Measurements from ENCODE around the gene ARFGAP1.
"Not testable (repeated sequence)": the region's sequence is repeated elsewhere in the genome, so short reads cannot be mapped to it uniquely, and the experiment has no call there.

Gene ARFGAP1

DNA sequence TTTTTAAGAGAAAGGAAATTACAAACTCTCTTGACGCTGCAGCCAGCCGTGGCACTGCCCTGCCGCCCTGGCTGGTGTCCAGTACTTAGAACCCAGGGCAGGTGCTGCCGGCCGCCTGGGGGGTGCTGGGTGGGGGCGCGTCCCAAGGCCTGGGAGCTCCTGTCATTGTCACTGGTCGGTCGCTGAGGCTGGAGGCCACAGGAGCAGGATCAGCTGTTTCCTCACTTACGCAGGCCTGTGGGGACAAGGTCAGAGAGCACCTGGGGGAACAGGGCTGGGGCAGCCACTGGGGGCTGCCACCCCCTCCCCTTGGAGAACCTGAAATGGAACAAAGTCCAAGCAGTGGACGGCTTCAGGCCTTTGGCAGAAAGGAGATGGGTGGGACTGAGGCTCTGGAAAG, 31.3 kb upstream of the ARFGAP1 start:
- no peak for DNase-seq

DNA sequence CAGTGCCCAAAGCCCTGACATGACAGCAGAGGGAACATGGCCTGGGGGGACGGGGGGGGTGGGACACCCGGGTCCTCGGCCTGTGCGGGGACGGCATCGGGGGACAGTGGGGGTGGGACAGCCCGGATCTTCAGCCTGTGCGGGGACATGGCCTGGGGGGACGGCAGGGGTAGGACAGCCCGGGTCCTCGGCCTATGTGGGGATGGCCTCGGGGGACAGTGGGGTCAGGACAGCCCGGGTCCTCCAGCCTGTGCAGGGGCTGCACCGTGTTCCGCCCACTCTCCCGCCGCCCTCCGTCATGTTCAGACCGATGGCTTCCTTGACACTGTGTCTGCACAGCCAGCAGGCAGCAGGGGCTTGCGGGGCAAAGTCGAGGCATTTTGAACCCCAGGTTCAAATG, 29.9 kb upstream of the ARFGAP1 start:
- no peak for DNase-seq

DNA sequence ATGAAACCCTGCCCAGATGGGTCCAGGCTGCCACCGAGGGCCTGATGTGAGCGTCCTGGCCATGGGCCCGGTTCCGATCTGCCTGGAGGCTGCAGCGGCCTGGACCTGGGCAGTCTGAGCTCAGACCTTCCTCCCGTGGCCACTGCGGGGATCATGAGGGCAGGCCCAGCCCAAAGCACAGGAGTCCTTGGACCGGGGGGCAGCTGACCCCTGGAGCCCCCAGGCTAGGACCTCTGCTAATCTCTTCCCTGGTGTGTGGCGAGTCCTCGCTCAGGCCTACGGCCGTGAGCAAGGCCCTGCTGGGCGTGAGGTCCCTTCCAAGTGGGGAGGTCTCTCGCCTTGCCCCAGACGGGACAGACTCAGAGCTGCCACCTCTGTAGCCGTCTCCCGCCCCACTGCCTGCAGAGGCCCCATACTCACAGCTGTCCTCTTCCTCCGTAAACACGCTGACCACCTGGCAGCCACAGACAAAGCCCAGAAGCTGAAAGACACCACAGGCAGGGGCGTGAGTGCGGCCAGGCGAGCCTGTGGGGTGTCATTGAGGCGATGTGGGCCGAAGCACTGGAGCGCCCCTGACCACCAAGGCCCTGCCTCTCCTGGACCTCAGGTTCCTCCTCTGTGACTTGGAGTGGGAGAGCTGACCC, 28.9 kb upstream of the ARFGAP1 start:
- no peak for DNase-seq

DNA sequence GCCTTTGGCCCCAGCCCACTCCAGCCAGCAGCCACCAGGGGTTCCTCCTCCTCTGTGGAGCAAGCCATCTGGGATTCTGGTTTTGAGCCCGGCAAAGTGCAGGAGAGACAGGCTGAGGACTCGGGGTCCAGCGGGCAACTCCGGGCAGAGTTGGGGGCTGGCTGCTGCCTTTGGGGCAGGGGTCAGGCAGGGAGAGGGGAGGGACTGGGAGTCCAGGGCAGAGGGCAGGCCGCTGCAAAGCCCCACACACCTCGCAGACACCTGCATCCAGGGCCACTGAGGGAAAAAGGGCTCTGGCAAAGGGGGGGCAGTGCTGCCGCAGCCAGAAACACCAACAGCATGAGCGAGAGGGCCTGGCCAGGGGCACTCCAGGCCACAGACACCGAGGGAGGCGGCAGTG, 28.1 kb upstream of the ARFGAP1 start:
- DNase-seq, result no peak

DNA sequence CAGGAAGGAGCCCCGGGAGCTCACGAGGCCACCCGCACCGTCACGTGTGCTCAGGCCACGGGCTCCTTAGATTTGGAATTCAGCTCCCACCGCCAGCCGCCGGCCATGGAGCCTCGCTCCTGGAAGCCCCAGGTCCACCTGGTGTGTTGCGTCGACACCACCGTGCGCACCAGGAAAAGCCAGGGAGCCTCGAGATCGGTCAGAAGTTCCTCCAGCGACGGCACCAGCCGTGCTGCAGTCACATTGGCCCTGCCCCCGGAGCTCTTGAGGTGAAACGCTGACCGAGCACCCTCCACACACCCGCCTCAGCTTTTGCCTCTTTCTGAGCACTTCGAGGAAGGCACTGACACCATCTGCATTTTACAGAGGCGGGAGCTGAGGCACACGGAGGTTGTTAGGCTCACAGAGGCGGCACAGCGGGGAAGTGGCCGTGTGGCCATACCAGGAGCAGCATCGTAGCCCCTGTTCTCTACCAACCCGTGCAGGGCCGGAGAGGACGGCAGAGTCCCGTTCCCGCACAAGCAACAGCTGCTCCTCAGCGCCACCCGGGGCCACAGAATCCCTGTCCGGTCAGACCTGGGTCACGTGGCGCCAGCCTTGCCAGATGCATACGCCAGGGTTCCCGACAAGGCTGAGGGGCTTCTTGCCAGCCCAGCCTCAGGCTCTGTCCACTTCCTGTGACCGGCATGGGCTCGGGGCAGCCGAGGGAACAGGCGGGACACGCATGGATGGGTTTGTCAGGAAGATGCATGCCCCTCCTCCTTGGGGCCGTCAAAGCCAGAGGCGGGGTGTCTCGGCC, 25.9 kb upstream of the ARFGAP1 start:
- DNase-seq, result no peak

DNA sequence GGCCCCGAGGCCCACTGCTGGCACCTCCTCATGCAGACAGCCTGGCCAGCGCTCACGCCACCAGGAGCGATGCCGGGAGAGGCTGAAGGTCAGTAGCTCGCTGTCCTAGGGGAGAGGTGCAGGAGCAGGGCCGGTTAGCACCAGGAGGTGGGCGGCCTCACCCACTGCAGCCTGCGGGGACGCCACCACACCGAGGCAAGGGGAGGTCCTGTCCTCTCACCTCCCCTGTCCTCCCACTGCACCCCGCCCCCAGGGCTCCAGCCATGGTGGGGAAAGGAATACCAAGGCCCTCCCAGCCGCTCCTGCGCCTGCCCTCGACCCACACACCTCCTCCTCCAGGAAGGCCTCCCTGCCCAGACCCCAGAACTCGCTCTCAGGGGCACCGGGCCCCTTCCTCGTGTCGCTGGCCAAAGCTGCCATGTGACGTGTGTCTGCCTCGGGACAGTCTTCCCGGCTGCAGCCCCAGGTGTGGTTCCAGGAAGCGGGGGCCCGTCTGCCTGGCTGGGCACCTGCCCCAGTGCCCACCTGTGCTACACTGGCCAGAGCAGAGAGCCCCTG, 24.9 kb upstream of the ARFGAP1 start:
- DNase-seq, result no peak

DNA sequence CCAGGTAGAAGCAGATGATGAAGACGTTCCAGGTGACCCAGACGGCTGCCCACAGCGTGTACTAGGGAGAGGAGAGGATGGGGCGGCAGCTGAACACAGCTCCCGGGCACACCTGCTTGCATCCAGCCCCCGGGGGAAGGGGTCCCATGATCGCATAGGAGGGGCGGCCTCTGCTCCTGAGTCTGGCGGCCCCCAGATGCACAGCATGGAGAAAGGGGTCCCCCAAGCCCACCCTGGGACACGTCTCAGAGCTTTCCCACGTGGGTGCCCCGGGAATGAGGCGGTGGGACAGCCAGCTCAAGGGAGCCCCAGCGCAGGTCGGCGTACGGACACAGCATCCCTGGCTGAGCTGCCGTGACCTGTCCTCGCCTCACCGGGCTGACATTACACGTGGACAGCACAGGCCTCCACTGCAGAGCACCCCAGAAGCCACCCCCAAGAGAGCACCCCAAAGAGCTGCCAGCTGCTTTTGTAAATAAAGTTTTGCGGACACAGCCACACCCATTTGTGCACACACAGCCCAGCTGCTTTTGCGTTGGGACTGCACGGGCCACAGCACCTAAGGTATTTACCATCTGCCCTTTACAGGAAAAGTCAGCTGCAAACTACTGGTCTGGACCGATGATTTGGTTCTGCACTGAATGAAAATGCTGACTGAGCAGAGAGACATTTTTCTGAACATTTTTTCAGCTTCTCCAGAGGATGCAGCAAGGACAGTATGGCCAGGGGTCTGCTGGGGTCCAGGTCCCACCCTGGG, 23.6 kb upstream of the ARFGAP1 start:
- DNase-seq, result no peak

DNA sequence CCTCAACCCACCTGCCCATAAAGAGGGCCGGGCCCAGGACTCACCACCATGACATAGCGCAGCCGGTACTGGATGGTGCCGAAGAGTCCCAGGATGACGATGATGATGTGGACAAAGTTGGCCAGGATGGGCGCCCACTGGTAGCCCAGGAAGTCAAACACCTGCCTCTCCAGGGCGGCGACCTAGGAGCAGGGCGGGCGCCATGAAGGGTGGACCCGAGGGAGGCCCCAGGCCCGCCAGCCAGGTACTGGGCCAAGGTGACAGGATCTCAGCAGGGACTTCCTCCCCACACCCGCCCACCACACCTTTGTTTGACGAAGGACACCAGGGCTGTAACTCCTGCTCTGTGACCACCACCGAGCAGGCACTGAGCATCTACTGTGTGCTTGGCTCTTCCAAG, 22.7 kb upstream of the ARFGAP1 start:
- DNase-seq, result no peak

DNA sequence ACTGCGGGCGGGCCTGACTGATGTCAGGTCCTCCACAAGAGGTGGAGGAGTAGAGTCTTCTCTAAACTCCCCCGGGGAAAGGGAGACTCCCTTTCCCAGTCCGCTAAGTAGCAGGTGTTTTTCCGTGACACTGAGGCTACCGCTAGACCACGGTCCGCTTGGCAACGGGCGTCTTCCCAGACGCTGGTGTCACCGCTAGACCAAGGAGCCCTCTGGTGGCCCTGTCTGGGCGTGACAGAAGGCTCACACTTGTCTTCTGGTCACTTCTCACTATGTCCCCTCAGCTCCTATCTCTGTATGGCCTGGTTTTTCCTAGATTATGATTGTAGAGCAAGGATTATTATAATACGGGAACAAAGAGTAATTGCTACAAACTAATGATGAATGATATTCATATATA, 21.3 kb upstream of the ARFGAP1 start:
- not testable (repeated sequence) for DNase-seq

DNA sequence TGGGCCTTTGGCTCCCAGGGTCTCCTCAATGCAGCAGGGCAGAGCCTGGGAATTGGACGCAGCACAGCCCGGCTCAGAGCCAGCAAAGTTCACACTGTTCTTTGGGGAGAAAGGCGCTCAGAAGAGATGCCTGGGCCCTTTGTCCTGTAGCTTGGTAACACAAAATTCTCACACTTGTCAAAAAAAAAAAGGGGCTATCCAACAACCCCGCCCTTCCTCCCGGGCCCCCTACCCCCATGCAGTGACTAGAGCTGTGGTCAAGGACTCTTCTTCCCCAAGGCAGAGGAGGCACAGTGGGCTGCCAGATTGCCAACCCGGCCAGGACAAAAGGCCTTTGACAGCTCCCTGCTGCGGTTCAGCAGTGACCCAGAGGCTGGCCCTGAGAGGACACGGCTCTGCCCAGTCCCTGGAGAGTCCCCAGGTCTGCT, 20.3 kb upstream of the ARFGAP1 start:
- no peak for DNase-seq

DNA sequence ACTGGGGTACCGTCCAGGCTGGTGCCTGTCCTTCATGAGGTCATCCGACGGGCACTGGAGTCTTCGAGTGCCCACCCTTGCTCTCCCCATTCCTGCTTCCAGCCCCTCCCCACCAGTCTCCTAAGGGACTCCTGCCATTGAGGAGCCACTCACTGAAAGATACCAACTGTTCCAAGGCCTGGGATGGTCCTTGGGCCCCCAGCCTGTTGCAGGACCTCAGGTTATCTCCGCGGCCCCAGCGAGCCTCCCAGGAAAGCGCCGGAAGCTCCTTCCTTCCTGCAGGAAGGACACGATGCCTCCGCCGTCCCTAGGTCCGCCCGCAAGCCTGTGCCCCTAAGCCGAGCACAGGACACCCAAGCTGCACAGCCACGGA, 19.6 kb upstream of the ARFGAP1 start:
- DNase-seq, result no peak

DNA sequence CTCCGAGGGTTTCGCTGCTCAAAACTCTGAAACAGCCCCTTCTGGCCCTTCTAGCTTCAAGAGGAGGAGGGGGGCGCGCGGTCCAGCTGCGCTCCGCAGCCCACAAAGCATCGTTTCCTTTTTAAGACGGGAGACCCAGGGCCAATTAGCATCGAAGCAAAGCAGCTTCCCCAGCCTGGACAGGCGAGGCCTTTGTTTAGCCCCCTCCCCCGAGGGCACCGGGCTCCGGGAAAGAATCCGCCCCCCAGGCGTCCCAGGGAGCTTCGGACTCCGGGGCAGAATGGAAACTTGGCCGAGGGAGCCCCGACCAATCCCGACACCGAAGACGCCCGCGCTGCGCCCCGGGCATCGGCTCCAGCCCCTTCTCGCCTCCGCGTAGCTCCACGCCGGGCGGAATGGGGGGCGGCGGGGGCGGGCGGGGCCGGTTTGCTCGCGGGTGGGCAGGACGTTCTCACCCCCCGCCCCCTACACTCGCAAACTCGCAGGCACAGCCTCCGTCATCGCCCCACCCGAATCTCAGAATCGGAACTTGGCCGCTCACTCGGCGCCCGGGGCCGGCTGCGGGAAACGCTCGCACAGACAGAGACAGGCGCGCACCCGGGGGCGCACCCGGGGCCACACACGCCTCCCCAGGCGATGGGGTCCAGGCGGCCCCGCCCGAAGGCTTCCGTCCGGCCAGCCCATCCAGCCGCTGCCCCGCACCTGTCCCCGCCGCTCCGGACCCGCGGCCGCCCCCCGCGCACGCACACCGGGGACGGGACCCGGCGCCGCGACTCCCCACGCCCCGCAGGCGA, 19.0 kb upstream of the ARFGAP1 start:
- no peak for DNase-seq

DNA sequence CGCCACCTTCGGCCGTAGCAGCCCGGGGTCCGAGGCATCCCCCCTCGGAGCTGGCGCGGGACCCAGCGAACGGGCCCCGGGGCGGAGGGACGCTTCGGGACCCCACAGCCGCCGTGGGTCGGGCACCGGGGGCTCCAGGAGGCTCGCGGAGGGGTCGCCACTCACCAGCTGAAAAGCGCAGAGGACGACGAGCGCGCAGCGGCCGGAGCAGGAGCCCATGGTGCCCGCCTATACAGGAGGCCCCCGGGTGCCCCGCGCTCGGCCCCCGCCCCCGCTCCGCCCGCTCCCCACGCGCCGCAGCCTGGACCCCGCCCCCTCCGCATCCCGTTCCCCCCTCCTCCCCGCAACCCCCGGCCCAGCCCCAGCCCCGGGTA, 18.4 kb upstream of the ARFGAP1 start, which contains the start of gene NKAIN4:
Gene NKAIN4 (minus strand): TSS at position 232 of the 374 bp plus-strand sequence. CDS start 13 bp downstream, at position 219.
- no peak for DNase-seq

DNA sequence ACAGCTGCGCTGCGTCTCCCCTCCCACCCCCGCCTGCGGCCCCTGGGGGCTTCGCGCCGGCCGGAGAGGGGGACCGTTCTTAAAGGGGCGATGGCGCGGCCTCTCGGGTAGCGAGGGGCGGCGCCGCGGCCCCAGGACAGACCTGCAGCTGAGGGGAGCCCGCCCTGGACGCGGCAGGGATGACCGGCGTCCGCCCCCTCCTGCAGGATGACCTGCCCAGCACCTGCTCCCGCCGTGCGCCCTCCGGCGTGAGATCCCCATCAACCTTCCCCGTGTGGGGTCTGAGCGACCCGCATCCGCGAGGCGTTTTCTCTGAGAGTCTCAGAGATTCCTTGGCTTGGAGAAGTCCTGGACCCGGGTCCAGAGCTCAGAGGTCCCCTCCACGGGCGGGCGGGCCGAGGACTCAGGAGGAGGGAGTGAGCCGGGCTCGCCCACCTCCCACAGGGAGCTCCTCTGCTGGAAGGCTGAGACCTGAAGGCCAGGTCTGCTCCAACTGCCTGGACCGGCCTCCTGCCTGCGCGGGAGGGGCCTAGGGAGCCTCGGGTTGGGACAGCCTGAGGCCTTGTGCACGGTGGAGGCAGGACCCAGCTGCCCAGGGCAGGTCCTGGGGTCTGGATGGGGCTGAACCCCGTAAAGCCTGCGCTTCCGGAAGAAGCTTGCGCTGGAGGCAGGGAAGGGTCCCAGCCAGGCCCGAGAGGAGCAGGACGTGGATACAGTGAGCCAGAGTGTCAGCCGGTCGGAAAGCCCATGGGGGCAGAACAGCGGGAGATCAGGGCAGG, 17.8 kb upstream of the ARFGAP1 start:
- DNase-seq, result no peak

DNA sequence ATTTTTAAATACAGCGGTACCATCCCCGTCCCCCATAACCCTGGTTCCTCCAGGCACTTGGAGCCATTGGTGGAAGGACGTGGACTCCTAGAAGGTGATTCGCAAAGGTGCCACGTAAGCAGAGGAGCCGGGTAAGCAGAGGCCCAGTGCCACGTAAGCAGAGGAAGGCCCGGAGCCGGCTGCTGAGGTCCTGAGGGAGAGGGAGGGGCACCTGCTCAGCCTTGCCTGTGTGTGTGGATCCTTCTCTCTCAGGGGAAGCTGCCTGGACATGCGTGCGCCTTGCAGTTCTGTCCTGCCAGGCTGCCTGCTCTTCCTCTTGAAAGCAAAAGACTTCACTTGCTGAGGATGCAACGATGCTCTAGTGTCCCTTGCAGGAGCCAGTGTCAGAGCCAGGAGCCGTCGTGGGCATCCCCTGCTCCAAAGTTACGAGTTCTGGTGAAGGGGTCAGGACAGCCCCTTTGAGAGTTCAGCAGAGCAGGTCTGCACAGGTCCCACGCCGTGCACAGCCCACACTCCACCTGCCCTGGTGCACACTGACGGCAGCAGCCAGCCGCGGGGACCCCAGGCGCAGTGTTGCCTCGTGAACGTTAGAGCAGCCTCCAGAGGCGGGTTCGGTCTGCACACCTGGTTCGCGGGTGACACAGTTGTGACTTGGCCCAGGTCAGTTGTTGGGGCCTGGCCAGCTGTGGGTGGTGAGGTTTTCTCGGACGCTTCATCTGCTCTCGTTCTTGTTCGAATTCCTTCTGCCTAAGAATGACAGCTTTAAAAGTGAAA, 16.5 kb upstream of the ARFGAP1 start:
- no peak for DNase-seq

DNA sequence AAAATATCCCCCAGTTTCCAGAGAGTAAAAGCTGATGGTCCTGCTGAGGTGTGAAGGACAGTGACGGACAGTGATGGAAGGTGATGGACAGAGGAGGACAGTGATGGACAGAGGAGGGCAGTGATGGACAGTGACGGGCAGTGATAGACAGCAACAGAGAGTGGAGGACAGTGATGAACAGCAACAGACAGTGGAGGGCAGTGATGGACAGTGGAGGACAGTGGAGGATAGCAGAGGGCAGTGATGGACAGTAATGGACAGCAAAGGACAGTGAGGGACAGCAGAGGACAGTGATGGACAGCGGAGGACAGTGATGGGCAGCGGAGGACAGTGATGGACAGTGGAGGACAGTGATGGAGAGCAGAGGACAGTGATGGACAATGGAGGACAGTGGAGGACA, 15.7 kb upstream of the ARFGAP1 start:
- DNase-seq, result no peak

DNA sequence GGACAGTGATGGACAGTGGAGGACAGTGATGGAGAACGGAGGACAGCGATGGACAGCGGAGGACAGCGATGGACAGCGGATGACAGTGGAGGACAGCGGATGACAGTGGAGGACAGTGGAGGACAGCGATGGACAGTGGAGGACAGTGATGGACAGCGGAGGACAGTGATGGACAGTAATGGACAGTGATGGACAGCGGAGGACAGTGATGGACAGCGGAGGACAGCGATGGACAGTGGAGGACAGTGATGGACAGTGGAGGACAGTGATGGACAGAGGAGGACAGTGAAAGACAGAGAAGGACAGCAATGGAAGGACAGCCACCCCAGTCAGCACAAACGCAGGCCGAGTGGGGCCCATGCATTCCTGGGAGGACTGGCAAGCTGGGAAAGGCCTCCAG, 15.0 kb upstream of the ARFGAP1 start:
- no peak for DNase-seq

DNA sequence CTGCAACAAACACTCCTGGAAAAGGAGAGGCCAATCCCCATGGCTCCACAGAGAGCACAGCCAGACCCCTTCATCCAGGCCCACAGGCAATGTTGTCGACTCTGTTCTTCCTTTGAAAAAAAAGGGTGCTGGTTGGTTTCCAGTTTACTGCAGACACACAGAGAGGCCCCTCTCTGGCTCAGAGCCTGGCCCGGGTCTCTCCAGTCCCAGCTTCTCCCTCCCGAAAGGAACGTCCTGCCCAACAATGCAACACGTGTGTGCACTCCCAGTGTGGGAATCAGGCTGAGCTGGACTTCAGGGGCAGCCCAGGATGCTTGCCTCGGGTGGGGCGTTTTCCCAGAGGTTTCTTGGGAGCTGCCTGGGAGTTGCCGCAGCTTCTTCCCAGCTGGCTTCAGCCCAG, 13.8 kb upstream of the ARFGAP1 start:
- DNase-seq, result no peak

DNA sequence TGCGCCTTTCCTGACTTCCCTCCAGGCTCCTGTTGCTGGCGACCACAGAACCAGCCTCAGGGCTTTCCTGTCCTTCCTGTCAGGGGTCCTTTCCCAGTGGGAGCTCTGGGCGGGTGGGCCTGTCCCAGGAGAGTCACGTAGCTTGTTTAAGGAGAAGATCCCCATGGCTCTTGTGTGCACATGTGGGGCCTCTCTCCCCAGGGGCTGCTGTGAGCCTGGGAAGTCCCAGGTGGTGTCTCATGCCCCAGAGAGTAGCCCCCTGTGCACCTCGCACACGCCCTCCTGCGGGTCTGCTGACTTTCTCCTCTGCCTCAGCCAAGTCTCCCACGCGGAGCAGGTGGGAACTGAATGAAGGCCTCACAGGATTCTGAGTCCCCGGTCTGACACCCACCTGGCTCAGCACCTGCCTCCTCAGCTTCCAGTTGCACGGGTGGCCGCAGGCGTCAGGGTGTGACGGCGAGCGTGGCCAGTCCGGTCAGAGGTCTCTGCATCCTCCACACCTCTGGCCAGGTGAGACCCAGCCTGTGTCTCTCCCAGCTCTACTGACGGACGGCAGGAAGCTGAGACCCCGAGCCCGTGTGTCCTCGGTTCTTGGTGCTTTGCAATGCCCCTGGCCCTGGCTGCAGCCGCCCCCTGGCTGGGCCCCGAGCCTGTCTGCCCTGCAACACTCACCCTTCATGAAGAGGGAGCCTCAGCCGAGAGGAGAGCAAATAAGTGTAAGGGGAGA, 12.7 kb upstream of the ARFGAP1 start:
- DNase-seq, result no peak

DNA sequence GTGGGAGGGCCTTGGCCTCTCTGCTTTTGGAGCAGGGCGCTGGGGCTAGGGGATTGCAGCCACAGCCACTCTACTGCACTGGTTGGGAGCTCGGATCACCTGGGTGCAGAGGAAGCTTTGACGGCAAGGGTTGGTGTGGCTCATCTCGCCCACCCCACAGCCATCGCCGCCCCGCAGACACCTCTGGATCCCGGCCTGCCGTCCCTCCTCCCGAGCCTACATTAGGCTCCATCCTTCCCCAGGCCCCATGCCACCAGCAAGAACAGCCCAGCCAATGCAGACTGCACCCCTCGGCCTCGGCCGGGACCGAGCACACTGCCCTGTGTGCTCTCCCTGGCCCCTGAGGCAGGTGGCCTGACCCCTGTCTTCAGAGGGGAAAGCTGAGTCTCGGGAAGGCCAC, 12.1 kb upstream of the ARFGAP1 start:
- no peak for DNase-seq
